ENCODE results near the gene SEC22C. TPM values are rescaled to one million over a fixed set of nuclear protein-coding genes. Genes with fewer than 3 reads are reported as not detected.
A peak's percentile ranks its signal among the peaks of the same experiment; 100 is the strongest.

Gene SEC22C
- total RNA-seq, 2 donors from 2014 or later: 35.2 to 38.4 TPM

- TF ChIP-seq CTCF (conservative IDR thresholded peaks at IDR 0.05): no peak
- peaks cover under 1% of the 10 kb centered on the region for H3K36me3 Mint-ChIP-seq (ENCODE audit: low read depth)
- Histone ChIP-seq H3K36me3 (ENCODE audit: control insufficient read depth, insufficient read depth, low read length) (peaks cover 20% of the 10 kb centered on the region), H3K4me1 (ENCODE audit: control insufficient read depth, insufficient read depth, low read length) (no peaks in the 10 kb centered on the region), H3K27me3 (ENCODE audit: control insufficient read depth, insufficient read depth, low read length, poor library complexity, severe bottlenecking) (no peaks in the 10 kb centered on the region), H3K4me3 (ENCODE audit: low read length) (no peak overlapping the region), H3K9me3 (ENCODE audit: control insufficient read depth, low read length) (no peaks in the 10 kb centered on the region), H3K27ac (ENCODE audit: low read depth, low read length) (no peak overlapping the region), H3K9ac (ENCODE audit: extremely low read depth, low read length, poor library complexity, severe bottlenecking) (no peak overlapping the region)
- no peak for DNase-seq
- no peaks in the 10 kb centered on the region for H3K9me3 Mint-ChIP-seq
- H3K4me1 Mint-ChIP-seq: peaks cover 2% of the 10 kb centered on the region
- 80 to 90% methylated on average over 2 to 5 of the region's 5 CpGs for WGBS, 2 experiments (ENCODE audit: insufficient coverage in 1 of 2, insufficient read length in 1 of 2)
- no peak overlapping the region for H3K27ac Mint-ChIP-seq
- H3K4me3 Mint-ChIP-seq: no peak overlapping the region
- no peaks in the 10 kb centered on the region for H3K27me3 Mint-ChIP-seq (ENCODE audit: insufficient read depth)
These were observed 36.4 kb downstream of the SEC22C start for GRCh38 chr3:42545284-42545900.

- Histone ChIP-seq H3K9me3 (ENCODE audit: control insufficient read depth, low read length) (no peaks in the 10 kb centered on the region), H3K27me3 (ENCODE audit: control insufficient read depth, insufficient read depth, low read length, poor library complexity, severe bottlenecking) (no peaks in the 10 kb centered on the region), H3K4me1 (ENCODE audit: control insufficient read depth, insufficient read depth, low read length) (no peaks in the 10 kb centered on the region), H3K4me3 (ENCODE audit: low read length) (no peak overlapping the region), H3K9ac (ENCODE audit: extremely low read depth, low read length, poor library complexity, severe bottlenecking) (no peak overlapping the region), H3K36me3 (ENCODE audit: control insufficient read depth, insufficient read depth, low read length) (peaks cover 20% of the 10 kb centered on the region), H3K27ac (ENCODE audit: low read depth, low read length) (no peak overlapping the region)
- Mint-ChIP-seq H3K4me1 (peaks cover 2% of the 10 kb centered on the region), H3K4me3 (no peak overlapping the region), H3K36me3 (ENCODE audit: low read depth) (no peaks in the 10 kb centered on the region), H3K27ac (no peak overlapping the region), H3K27me3 (ENCODE audit: insufficient read depth) (no peaks in the 10 kb centered on the region), H3K9me3 (no peaks in the 10 kb centered on the region)
- TF ChIP-seq CTCF (conservative IDR thresholded peaks at IDR 0.05): peak; percentile 49
- WGBS, 2 experiments (ENCODE audit: insufficient coverage in 1 of 2, insufficient read length in 1 of 2): 90 to 91% methylated on average over 9 to 12 of the region's 12 CpGs
- no peak for DNase-seq
These were observed 37.1 kb downstream of the SEC22C start for GRCh38 chr3:42544492-42545283.

GRCh38 chr3:42541079-42541478 lies 40.7 kb downstream of the SEC22C start:
- no peak overlapping the region for H3K27ac ChIP-seq (ENCODE audit: low read depth, low read length)
- no peak overlapping the region for H3K4me3 Mint-ChIP-seq
- WGBS, 2 experiments (ENCODE audit: insufficient coverage in 1 of 2, insufficient read length in 1 of 2): 81 to 83% methylated on average over 3 of the region's 3 CpGs
- no peak overlapping the region for H3K9ac ChIP-seq (ENCODE audit: extremely low read depth, low read length, poor library complexity, severe bottlenecking)
- H3K9me3 Mint-ChIP-seq: no peaks in the 10 kb centered on the region
- no peaks in the 10 kb centered on the region for H3K4me1 ChIP-seq (ENCODE audit: control insufficient read depth, insufficient read depth, low read length)
- no peaks in the 10 kb centered on the region for H3K36me3 Mint-ChIP-seq (ENCODE audit: low read depth)
- no peaks in the 10 kb centered on the region for H3K9me3 ChIP-seq (ENCODE audit: control insufficient read depth, low read length)
- H3K27ac Mint-ChIP-seq: no peak overlapping the region
- H3K4me1 Mint-ChIP-seq: peaks cover 5% of the 10 kb centered on the region
- no peaks in the 10 kb centered on the region for H3K36me3 ChIP-seq (ENCODE audit: control insufficient read depth, insufficient read depth, low read length)
- H3K4me3 ChIP-seq (ENCODE audit: low read length): no peak overlapping the region
- TF ChIP-seq CTCF (conservative IDR thresholded peaks at IDR 0.05): no peak
- peaks cover 5% of the 10 kb centered on the region for H3K27me3 Mint-ChIP-seq (ENCODE audit: insufficient read depth)
- H3K27me3 ChIP-seq (ENCODE audit: control insufficient read depth, insufficient read depth, low read length, poor library complexity, severe bottlenecking): no peaks in the 10 kb centered on the region
- DNase-seq: no peak

All from endodermal cell (in vitro differentiated cells).